ENCODE measurements around the gene HOXB13. TPM values are rescaled to one million over a fixed set of nuclear protein-coding genes. Genes with fewer than 3 reads are reported as not detected.

HOXB13 gene
- total and polyA plus RNA-seq, 2 experiments from 2014 or later: not detected

- Histone ChIP-seq H3K4me3 (no peak overlapping the region), H3F3A (ENCODE audit: insufficient read depth) (no peaks in the 10 kb centered on the region), H2AFZ (no peak overlapping the region), H3K9me2 (ENCODE audit: insufficient read depth) (no peaks in the 10 kb centered on the region), H4K20me1 (ENCODE audit: insufficient read depth) (no peaks in the 10 kb centered on the region), H3K4me2 (ENCODE audit: unreplicated experiment) (no peak overlapping the region), H3K36me3 (ENCODE audit: low read depth) (no peaks in the 10 kb centered on the region), H3K9ac (no peak overlapping the region), H3K27ac (no peak overlapping the region), H3K27me3 (replicated peaks; ENCODE audit: insufficient read depth) (peaks cover 100% of the 10 kb centered on the region), H3K9me3 (ENCODE audit: low read depth) (no peaks in the 10 kb centered on the region), H3K79me2 (ENCODE audit: insufficient read depth) (no peaks in the 10 kb centered on the region), H3K4me1 (ENCODE audit: insufficient read depth) (no peaks in the 10 kb centered on the region)
- in situ Hi-C loops (cut with MboI): no loop called here
- 5% methylated on average over 15 to 21 of the region's 21 CpGs for WGBS, 2 experiments (ENCODE audit: low coverage in 1 of 2, low lambda C conversion rate in 2 of 2, missing lambda C conversion rate in 2 of 2)
- no peak for DNase-seq
- TF ChIP-seq EZH2phosphoT487 (IDR thresholded peaks at IDR 0.05; ENCODE audit: insufficient read depth, low read depth) (no peak), EZH2 (IDR thresholded peaks at IDR 0.05; ENCODE audit: insufficient read depth, poor library complexity, severe bottlenecking) (no peak)
Measured at GRCh38 chr17:48746916-48747444, 18.4 kb upstream of the HOXB13 start.

- WGBS, 2 experiments (ENCODE audit: low coverage in 1 of 2, low lambda C conversion rate in 2 of 2, missing lambda C conversion rate in 2 of 2): 17 to 18% methylated on average over 12 of the region's 12 CpGs
- in situ Hi-C loops (cut with MboI): no loop called here
Measured at GRCh38 chr17:48745381-48746275, 17.1 kb upstream of the HOXB13 start.

GRCh38 chr17:48740537-48740936 lies 12.0 kb upstream of the HOXB13 start:
- H3F3A ChIP-seq (ENCODE audit: insufficient read depth): no peaks in the 10 kb centered on the region
- no peaks in the 10 kb centered on the region for H4K20me1 ChIP-seq (ENCODE audit: insufficient read depth)
- no peak overlapping the region for H2AFZ ChIP-seq
- no peaks in the 10 kb centered on the region for H3K36me3 ChIP-seq (ENCODE audit: low read depth)
- no peaks in the 10 kb centered on the region for H3K4me1 ChIP-seq (ENCODE audit: insufficient read depth)
- no peak for DNase-seq
- H3K27me3 ChIP-seq (replicated peaks; ENCODE audit: insufficient read depth): peaks cover 99% of the 10 kb centered on the region
- in situ Hi-C loops (cut with MboI): no loop called here
- no peak overlapping the region for H3K4me3 ChIP-seq
- H3K4me2 ChIP-seq (ENCODE audit: unreplicated experiment): no peak overlapping the region
- H3K27ac ChIP-seq: no peak overlapping the region
- H3K9me2 ChIP-seq (ENCODE audit: insufficient read depth): no peaks in the 10 kb centered on the region
- TF ChIP-seq EZH2phosphoT487 (IDR thresholded peaks at IDR 0.05; ENCODE audit: insufficient read depth, low read depth): no peak
- H3K9me3 ChIP-seq (ENCODE audit: low read depth): no peaks in the 10 kb centered on the region
- no peaks in the 10 kb centered on the region for H3K79me2 ChIP-seq (ENCODE audit: insufficient read depth)
- H3K9ac ChIP-seq: no peak overlapping the region

More at GRCh38 chr17:48745381-48746275, 17.1 kb upstream of the HOXB13 start:
- H3K9ac ChIP-seq: no peak overlapping the region
- no peak for TF ChIP-seq EZH2 (IDR thresholded peaks at IDR 0.05; ENCODE audit: insufficient read depth, poor library complexity, severe bottlenecking)
- no peak for TF ChIP-seq EZH2phosphoT487 (IDR thresholded peaks at IDR 0.05; ENCODE audit: insufficient read depth, low read depth)
- H4K20me1 ChIP-seq (ENCODE audit: insufficient read depth): no peaks in the 10 kb centered on the region
- H3K4me1 ChIP-seq (ENCODE audit: insufficient read depth): no peaks in the 10 kb centered on the region
- no peak overlapping the region for H3K4me2 ChIP-seq (ENCODE audit: unreplicated experiment)
- peaks cover 100% of the 10 kb centered on the region for H3K27me3 ChIP-seq (replicated peaks; ENCODE audit: insufficient read depth)
- H3K9me3 ChIP-seq (ENCODE audit: low read depth): no peaks in the 10 kb centered on the region
- no peak for DNase-seq
- H3K4me3 ChIP-seq: no peak overlapping the region
- no peaks in the 10 kb centered on the region for H3F3A ChIP-seq (ENCODE audit: insufficient read depth)
- no peak overlapping the region for H2AFZ ChIP-seq
- no peaks in the 10 kb centered on the region for H3K36me3 ChIP-seq (ENCODE audit: low read depth)
- no peaks in the 10 kb centered on the region for H3K9me2 ChIP-seq (ENCODE audit: insufficient read depth)
- no peak overlapping the region for H3K27ac ChIP-seq
- H3K79me2 ChIP-seq (ENCODE audit: insufficient read depth): no peaks in the 10 kb centered on the region

- in situ Hi-C loops (cut with MboI): no loop called here
- Histone ChIP-seq H3K36me3 (ENCODE audit: low read depth) (no peaks in the 10 kb centered on the region), H3K27me3 (replicated peaks; ENCODE audit: insufficient read depth) (peaks cover 99% of the 10 kb centered on the region), H4K20me1 (ENCODE audit: insufficient read depth) (no peaks in the 10 kb centered on the region), H3K79me2 (ENCODE audit: insufficient read depth) (no peaks in the 10 kb centered on the region), H3F3A (ENCODE audit: insufficient read depth) (no peaks in the 10 kb centered on the region), H2AFZ (no peak overlapping the region), H3K9ac (no peak overlapping the region), H3K4me1 (ENCODE audit: insufficient read depth) (no peaks in the 10 kb centered on the region), H3K27ac (no peak overlapping the region), H3K4me3 (no peak overlapping the region), H3K9me3 (ENCODE audit: low read depth) (no peaks in the 10 kb centered on the region), H3K9me2 (ENCODE audit: insufficient read depth) (no peaks in the 10 kb centered on the region), H3K4me2 (ENCODE audit: unreplicated experiment) (no peak overlapping the region)
- 5 to 6% methylated on average over 37 of the region's 37 CpGs for whole genome bisulfite sequencing, 2 experiments (ENCODE audit: low coverage in 1 of 2, low lambda C conversion rate in 2 of 2, missing lambda C conversion rate in 2 of 2)
- TF ChIP-seq EZH2phosphoT487 (IDR thresholded peaks at IDR 0.05; ENCODE audit: insufficient read depth, low read depth) (no peak), EZH2 (IDR thresholded peaks at IDR 0.05; ENCODE audit: insufficient read depth, poor library complexity, severe bottlenecking) (peak; percentile 37)
- DNase-seq: no peak
Measured at GRCh38 chr17:48738803-48739526, 10.4 kb upstream of the HOXB13 start.
